ENCODE measurements around the gene HBZ. TPM values are rescaled to one million over a fixed set of nuclear protein-coding genes. Genes with fewer than 3 reads are reported as not detected.
"Not testable (repeated sequence)": the region's sequence is repeated elsewhere in the genome, so short reads cannot be mapped to it uniquely, and the experiment has no call there.

HBZ gene
- total RNA-seq, 1 donor from 2014 or later = not detected

DNA sequence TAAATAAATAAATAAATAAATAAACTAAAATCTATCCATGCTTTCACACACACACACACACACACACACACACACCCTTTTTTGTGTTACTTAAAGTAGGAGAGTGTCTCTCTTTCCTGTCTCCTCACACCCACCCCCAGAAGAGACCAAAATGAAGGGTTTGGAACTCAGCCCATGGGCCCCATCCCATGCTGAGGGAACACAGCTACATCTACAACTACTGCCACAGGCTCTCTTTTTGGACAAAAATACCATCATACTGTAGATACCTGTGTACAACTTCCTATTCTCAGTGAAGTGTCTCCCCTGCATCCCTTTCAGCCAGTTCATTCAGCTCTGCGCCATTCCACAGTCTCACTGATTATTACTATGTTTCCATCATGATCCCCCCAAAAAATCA is 18.3 kb downstream of the HBZ start:
- no peak overlapping the region for H3K4me3 ChIP-seq
- no peak for DNase-seq (ENCODE audit: extremely low spot score in 2 of 2)
- TF ChIP-seq, protein P1, sequence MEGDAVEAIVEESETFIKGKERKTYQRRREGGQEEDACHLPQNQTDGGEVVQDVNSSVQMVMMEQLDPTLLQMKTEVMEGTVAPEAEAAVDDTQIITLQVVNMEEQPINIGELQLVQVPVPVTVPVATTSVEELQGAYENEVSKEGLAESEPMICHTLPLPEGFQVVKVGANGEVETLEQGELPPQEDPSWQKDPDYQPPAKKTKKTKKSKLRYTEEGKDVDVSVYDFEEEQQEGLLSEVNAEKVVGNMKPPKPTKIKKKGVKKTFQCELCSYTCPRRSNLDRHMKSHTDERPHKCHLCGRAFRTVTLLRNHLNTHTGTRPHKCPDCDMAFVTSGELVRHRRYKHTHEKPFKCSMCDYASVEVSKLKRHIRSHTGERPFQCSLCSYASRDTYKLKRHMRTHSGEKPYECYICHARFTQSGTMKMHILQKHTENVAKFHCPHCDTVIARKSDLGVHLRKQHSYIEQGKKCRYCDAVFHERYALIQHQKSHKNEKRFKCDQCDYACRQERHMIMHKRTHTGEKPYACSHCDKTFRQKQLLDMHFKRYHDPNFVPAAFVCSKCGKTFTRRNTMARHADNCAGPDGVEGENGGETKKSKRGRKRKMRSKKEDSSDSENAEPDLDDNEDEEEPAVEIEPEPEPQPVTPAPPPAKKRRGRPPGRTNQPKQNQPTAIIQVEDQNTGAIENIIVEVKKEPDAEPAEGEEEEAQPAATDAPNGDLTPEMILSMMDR (IDR thresholded peaks at IDR 0.05) = no peak
- TF ChIP-seq POLR2A (IDR thresholded peaks at IDR 0.05) = no peak
- H3K9me3 ChIP-seq = no peaks in the 10 kb centered on the region
- H3K4me1 ChIP-seq = peaks cover 8% of the 10 kb centered on the region
- peaks cover 26% of the 10 kb centered on the region for H3K27me3 ChIP-seq
- no peaks in the 10 kb centered on the region for H3K36me3 ChIP-seq
- no peak overlapping the region for H3K27ac ChIP-seq
- intact Hi-C loops (cut with DNase I) = no loop called here

DNA sequence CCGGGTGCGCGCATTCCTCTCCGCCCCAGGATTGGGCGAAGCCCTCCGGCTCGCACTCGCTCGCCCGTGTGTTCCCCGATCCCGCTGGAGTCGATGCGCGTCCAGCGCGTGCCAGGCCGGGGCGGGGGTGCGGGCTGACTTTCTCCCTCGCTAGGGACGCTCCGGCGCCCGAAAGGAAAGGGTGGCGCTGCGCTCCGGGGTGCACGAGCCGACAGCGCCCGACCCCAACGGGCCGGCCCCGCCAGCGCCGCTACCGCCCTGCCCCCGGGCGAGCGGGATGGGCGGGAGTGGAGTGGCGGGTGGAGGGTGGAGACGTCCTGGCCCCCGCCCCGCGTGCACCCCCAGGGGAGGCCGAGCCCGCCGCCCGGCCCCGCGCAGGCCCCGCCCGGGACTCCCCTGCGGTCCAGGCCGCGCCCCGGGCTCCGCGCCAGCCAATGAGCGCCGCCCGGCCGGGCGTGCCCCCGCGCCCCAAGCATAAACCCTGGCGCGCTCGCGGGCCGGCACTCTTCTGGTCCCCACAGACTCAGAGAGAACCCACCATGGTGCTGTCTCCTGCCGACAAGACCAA is 20.0 kb downstream of the HBZ start, which contains the start of gene HBA2:
TSS of gene HBA2 (plus strand) at position 503 of the 568 bp plus-strand sequence. CDS start at position 540, 37 bp downstream.
- H3K27me3 ChIP-seq = peaks cover 13% of the 10 kb centered on the region
- H3K27ac ChIP-seq; H3K9me3 ChIP-seq; H3K36me3 ChIP-seq; DNase-seq (ENCODE audit: extremely low spot score in 2 of 2); H3K4me3 ChIP-seq; intact Hi-C loops (cut with DNase I); H3K4me1 ChIP-seq: not testable (repeated sequence)

DNA sequence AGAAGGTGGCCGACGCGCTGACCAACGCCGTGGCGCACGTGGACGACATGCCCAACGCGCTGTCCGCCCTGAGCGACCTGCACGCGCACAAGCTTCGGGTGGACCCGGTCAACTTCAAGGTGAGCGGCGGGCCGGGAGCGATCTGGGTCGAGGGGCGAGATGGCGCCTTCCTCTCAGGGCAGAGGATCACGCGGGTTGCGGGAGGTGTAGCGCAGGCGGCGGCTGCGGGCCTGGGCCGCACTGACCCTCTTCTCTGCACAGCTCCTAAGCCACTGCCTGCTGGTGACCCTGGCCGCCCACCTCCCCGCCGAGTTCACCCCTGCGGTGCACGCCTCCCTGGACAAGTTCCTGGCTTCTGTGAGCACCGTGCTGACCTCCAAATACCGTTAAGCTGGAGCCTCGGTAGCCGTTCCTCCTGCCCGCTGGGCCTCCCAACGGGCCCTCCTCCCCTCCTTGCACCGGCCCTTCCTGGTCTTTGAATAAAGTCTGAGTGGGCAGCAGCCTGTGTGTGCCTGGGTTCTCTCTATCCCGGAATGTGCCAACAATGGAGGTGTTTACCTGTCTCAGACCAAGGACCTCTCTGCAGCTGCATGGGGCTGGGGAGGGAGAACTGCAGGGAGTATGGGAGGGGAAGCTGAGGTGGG is 20.9 kb downstream of the HBZ start:
- H3K27ac ChIP-seq; H3K4me3 ChIP-seq; H3K36me3 ChIP-seq; intact Hi-C loops (cut with DNase I); H3K9me3 ChIP-seq; H3K4me1 ChIP-seq; DNase-seq (ENCODE audit: extremely low spot score in 2 of 2): not testable (repeated sequence)
- peaks cover 20% of the 10 kb centered on the region for H3K27me3 ChIP-seq

DNA sequence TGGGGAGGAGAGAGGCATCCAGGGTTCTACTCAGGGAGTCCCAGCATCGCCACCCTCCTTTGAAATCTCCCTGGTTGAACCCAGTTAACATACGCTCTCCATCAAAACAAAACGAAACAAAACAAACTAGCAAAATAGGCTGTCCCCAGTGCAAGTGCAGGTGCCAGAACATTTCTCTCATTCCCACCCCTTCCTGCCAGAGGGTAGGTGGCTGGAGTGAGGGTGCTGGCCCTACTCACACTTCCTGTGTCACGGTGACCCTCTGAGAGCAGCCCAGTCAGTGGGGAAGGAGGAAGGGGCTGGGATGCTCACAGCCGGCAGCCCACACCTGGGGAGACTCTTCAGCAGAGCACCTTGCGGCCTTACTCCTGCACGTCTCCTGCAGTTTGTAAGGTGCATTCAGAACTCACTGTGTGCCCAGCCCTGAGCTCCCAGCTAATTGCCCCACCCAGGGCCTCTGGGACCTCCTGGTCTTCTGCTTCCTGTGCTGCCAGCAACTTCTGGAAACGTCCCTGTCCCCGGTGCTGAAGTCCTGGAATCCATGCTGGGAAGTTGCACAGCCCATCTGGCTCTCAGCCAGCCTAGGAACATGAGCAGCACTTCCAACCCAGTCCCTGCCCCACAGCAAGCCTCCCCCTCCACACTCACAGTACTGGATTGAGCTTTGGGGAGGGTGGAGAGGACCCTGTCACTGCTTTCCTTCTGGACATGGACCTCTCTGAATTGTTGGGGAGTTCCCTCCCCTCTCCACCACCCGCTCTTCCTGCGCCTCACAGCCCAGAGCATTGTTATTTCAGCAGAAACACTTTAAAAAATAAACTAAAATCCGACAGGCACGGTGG is 21.7 kb downstream of the HBZ start:
- intact Hi-C loops (cut with DNase I); H3K4me1 ChIP-seq; H3K9me3 ChIP-seq; DNase-seq (ENCODE audit: extremely low spot score in 2 of 2); H3K27ac ChIP-seq; H3K36me3 ChIP-seq; H3K4me3 ChIP-seq: not testable (repeated sequence)
- H3K27me3 ChIP-seq = peaks cover 14% of the 10 kb centered on the region

DNA sequence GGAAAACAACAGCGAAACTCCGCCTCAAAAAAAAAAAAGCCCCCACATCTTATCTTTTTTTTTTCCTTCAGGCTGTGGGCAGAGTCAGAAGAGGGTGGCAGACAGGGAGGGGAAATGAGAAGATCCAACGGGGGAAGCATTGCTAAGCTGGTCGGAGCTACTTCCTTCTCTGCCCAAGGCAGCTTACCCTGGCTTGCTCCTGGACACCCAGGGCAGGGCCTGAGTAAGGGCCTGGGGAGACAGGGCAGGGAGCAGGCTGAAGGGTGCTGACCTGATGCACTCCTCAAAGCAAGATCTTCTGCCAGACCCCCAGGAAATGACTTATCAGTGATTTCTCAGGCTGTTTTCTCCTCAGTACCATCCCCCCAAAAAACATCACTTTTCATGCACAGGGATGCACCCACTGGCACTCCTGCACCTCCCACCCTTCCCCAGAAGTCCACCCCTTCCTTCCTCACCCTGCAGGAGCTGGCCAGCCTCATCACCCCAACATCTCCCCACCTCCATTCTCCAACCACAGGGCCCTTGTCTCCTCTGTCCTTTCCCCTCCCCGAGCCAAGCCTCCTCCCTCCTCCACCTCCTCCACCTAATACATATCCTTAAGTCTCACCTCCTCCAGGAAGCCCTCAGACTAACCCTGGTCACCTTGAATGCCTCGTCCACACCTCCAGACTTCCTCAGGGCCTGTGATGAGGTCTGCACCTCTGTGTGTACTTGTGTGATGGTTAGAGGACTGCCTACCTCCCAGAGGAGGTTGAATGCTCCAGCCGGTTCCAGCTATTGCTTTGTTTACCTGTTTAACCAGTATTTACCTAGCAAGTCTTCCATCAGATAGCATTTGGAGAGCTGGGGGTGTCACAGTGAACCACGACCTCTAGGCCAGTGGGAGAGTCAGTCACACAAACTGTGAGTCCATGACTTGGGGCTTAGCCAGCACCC is 22.8 kb downstream of the HBZ start:
- H3K36me3 ChIP-seq = no peaks in the 10 kb centered on the region
- no peak for DNase-seq (ENCODE audit: extremely low spot score in 2 of 2)
- H3K27ac ChIP-seq = no peak overlapping the region
- intact Hi-C loops (cut with DNase I) = no loop called here
- peaks cover 12% of the 10 kb centered on the region for H3K27me3 ChIP-seq
- no peaks in the 10 kb centered on the region for H3K9me3 ChIP-seq
- TF ChIP-seq, protein P1 (IDR thresholded peaks at IDR 0.05) = no peak
- TF ChIP-seq POLR2A (IDR thresholded peaks at IDR 0.05) (no peak), POLR2AphosphoS5 (IDR thresholded peaks at IDR 0.05; ENCODE audit: insufficient read depth in 1 of 2, low read depth in 1 of 2) (no peak)
- no peak overlapping the region for H3K4me3 ChIP-seq
- peaks cover 7% of the 10 kb centered on the region for H3K4me1 ChIP-seq

DNA sequence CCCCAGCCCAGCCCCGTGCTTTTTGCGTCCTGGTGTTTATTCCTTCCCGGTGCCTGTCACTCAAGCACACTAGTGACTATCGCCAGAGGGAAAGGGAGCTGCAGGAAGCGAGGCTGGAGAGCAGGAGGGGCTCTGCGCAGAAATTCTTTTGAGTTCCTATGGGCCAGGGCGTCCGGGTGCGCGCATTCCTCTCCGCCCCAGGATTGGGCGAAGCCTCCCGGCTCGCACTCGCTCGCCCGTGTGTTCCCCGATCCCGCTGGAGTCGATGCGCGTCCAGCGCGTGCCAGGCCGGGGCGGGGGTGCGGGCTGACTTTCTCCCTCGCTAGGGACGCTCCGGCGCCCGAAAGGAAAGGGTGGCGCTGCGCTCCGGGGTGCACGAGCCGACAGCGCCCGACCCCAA is 23.6 kb downstream of the HBZ start:
- H3K4me1 ChIP-seq = peaks cover 15% of the 10 kb centered on the region
- H3K27me3 ChIP-seq = peaks cover 12% of the 10 kb centered on the region
- intact Hi-C loops (cut with DNase I); H3K4me3 ChIP-seq; H3K9me3 ChIP-seq; H3K36me3 ChIP-seq; DNase-seq (ENCODE audit: extremely low spot score in 2 of 2); H3K27ac ChIP-seq: not testable (repeated sequence)

DNA sequence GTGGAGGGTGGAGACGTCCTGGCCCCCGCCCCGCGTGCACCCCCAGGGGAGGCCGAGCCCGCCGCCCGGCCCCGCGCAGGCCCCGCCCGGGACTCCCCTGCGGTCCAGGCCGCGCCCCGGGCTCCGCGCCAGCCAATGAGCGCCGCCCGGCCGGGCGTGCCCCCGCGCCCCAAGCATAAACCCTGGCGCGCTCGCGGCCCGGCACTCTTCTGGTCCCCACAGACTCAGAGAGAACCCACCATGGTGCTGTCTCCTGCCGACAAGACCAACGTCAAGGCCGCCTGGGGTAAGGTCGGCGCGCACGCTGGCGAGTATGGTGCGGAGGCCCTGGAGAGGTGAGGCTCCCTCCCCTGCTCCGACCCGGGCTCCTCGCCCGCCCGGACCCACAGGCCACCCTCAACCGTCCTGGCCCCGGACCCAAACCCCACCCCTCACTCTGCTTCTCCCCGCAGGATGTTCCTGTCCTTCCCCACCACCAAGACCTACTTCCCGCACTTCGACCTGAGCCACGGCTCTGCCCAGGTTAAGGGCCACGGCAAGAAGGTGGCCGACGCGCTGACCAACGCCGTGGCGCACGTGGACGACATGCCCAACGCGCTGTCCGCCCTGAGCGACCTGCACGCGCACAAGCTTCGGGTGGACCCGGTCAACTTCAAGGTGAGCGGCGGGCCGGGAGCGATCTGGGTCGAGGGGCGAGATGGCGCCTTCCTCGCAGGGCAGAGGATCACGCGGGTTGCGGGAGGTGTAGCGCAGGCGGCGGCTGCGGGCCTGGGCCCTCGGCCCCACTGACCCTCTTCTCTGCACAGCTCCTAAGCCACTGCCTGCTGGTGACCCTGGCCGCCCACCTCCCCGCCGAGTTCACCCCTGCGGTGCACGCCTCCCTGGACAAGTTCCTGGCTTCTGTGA is 24.3 kb downstream of the HBZ start, which contains the start of gene HBA1:
TSS of gene HBA1 (plus strand) at position 204 of the 906 bp plus-strand sequence. CDS start at position 241, 37 bp downstream.
- intact Hi-C loops (cut with DNase I); H3K4me3 ChIP-seq; H3K9me3 ChIP-seq; DNase-seq (ENCODE audit: extremely low spot score in 2 of 2); H3K27ac ChIP-seq; H3K36me3 ChIP-seq: not testable (repeated sequence)
- Histone ChIP-seq H3K27me3 (peaks cover 12% of the 10 kb centered on the region), H3K4me1 (peaks cover 22% of the 10 kb centered on the region)
